HL-60 (cell line): ENCODE results near the gene GPR171.

ENCODE experiments used
- CTCF ChIP-seq: IDR thresholded peaks from one replicate; pipeline ENCODE4 v1.5.1; 2011; ENCODE audit warnings: low read length, control low read depth, inconsistent platforms; ENCODE audit not compliant: insufficient read depth
- POLR2AphosphoS5 ChIP-seq: IDR thresholded peaks from 2 replicates; pipeline ENCODE4 v1.6.1; 2012; ENCODE audit warnings: low read depth

DNA sequence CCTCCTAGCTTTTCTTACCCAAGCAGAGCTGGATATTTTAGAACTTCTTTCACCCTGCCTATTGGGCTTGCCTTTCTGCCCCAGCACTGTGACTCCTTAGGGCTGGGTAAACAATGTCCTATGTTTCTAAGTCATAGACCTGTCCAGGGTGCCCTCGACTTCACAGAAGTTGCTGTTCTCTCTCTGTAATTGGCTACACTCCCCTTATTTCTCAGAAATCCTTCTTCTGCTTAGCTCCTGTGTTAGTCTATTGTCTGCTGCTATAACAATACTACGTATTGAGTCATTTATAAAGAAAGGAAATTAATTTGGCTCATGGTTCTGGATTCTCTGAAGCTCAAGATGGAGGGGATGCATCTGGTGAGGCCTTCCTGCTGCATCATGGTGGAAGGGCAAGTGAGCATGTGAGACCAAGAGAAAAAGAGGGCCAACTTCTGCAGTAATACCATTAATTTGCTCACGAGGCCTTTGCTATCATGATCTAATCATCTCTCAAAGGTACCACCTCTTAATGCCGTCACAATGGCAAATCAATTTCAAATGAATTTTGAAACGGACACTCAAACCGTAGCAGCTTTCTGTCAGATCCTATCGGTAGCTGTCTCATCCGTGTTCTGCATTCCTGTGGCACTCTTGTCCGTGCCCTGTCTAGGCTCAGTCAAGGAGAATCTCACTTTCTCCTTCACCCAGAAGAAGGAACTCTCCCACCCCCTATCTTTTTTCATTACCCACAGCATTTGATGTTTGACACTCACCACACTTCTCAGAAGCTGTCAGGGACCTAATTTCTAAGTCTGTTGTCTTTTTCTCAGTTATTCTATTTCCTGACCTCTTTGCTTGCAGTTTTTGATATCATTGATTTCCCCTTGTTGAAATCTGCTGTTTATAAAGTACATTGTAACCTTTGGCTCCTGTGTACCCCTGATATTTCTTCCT is 22.3 kb upstream of the GPR171 start:
- TF ChIP-seq CTCF, result no peak
- no peak for TF ChIP-seq POLR2AphosphoS5
